Panc1 (cell line): Measurements from ENCODE around the gene SH3BP2. TPM values are rescaled to one million over a fixed set of nuclear protein-coding genes. Genes with fewer than 3 reads are reported as not detected.

ENCODE experiments used
- ATAC-seq: fragments of 200-7000 bp; cut with Tn5 transposase; 2 replicates; pipeline ENCODE4 v1.9.1; 2020; ENCODE audit warnings: mild to moderate bottlenecking, moderate library complexity
- BruUV-seq: library from RNA; stranded (reverse); fragments of 400-500 nt; replicated peaks from 2 replicates; lab custom pipeline; 2021; lab: Mats Ljungman, UMichigan
- CTCF ChIA-PET: fragments of 300-600 bp; sonication (Branson Sonifier 250); formaldehyde crosslinking; loops from one replicate; lab custom pipeline; 2022; ENCODE audit warnings: antibody characterized with exemption; lab: Charles Lee
- POLR2A ChIA-PET: fragments of 300-600 bp; sonication (Branson Sonifier 250); formaldehyde crosslinking; loops from one replicate; lab custom pipeline; 2022; ENCODE audit warnings: antibody characterized with exemption; lab: Charles Lee
- DNase-seq: peaks from one replicate; pipeline ENCODE4 v3.0.0-alpha.2; 2010; ENCODE audit warnings: low read depth, low spot score
- H3K27ac ChIP-seq: 2 replicates; pipeline ENCODE4 v1.5.1; 2011; ENCODE audit warnings: mild to moderate bottlenecking, low read length, inconsistent platforms
- H3K27me3 ChIP-seq: fragments of 200-500 bp; sonication (Bioruptor generic); 2 replicates; pipeline ENCODE4 v1.6.0; 2014; ENCODE audit warnings: low read length, inconsistent platforms; ENCODE audit not compliant: control insufficient read depth, insufficient read depth
- H3K36me3 ChIP-seq: fragments of 200-500 bp; sonication (Bioruptor generic); 2 replicates; pipeline ENCODE4 v1.5.1; 2014; ENCODE audit warnings: inconsistent platforms, mild to moderate bottlenecking, low read length, moderate library complexity; ENCODE audit not compliant: control insufficient read depth, insufficient read depth
- H3K4me1 ChIP-seq: 2 replicates; pipeline ENCODE4 v1.5.1; 2011; ENCODE audit warnings: inconsistent platforms, mild to moderate bottlenecking, low read length, moderate library complexity; ENCODE audit not compliant: control insufficient read depth, insufficient read depth
- H3K4me3 ChIP-seq, 2 experiments: 2 replicates each; pipeline ENCODE4 v1.5.1; 2011 to 2012; ENCODE audit warnings: low read depth in 2 of 2, low read length in 2 of 2, mild to moderate bottlenecking in 2 of 2, inconsistent platforms in 1 of 2, moderate library complexity in 1 of 2
- H3K9me3 ChIP-seq: fragments of 200-500 bp; sonication (Bioruptor generic); 2 replicates; pipeline ENCODE4 v1.5.1; 2014; ENCODE audit warnings: low read depth, mild to moderate bottlenecking, inconsistent platforms, low read length, moderate library complexity; ENCODE audit not compliant: control insufficient read depth, insufficient read depth
- CTCF ChIP-seq: fragments of 450-650 bp; IDR thresholded peaks from 2 replicates; pipeline ENCODE4 v1.5.1; 2017; ENCODE audit warnings: mild to moderate bottlenecking
- POLR2AphosphoS5 ChIP-seq: IDR thresholded peaks from 2 replicates; pipeline ENCODE4 v1.6.1; 2012; ENCODE audit warnings: mild to moderate bottlenecking, low read depth, low read length, moderate library complexity
- SIN3A ChIP-seq: IDR thresholded peaks from 2 replicates; pipeline ENCODE4 v1.6.1; 2012; ENCODE audit warnings: low read depth, mild to moderate bottlenecking, low read length, moderate library complexity, borderline replicate concordance; ENCODE audit not compliant: insufficient read depth
- TCF7L2 ChIP-seq: IDR thresholded peaks from 2 replicates; pipeline ENCODE4 v1.6.1; 2011; ENCODE audit warnings: mild to moderate bottlenecking, low read depth, low read length, inconsistent platforms
- in situ Hi-C: cut with HindIII; loops from 2 replicates; pipeline ENCODE4 v1.10.0; 2016; ENCODE audit warnings: low sequenced_read_pairs, low pct_unique_long_range_greater_than_20kb
- intact Hi-C: fragments of 100-400 bp; cut with micrococcal nuclease; formaldehyde crosslinking; loops from one replicate; pipeline ENCODE4 v1.10.0; 2022; ENCODE audit not compliant: unreplicated experiment
- total RNA-seq: library from RNA; stranded (reverse); gene quantifications from one replicate; pipeline ENCODE4 v1.2.1, GENCODE V29; 2021; ENCODE audit not compliant: unreplicated experiment
- TF ChIP-seq, protein P1 (sequence below), 2 experiments: IDR thresholded peaks; 2 replicates each; pipeline ENCODE4 v1.6.1; 2011 to 2012; ENCODE audit warnings: low read depth in 2 of 2, control low read depth in 1 of 2, low read length in 1 of 2, mild to moderate bottlenecking in 1 of 2, moderate library complexity in 1 of 2; ENCODE audit not compliant: insufficient read depth in 1 of 2

The SH3BP2 gene
- total RNA-seq, 1 experiment from 2014 or later: 93.4 TPM

DNA sequence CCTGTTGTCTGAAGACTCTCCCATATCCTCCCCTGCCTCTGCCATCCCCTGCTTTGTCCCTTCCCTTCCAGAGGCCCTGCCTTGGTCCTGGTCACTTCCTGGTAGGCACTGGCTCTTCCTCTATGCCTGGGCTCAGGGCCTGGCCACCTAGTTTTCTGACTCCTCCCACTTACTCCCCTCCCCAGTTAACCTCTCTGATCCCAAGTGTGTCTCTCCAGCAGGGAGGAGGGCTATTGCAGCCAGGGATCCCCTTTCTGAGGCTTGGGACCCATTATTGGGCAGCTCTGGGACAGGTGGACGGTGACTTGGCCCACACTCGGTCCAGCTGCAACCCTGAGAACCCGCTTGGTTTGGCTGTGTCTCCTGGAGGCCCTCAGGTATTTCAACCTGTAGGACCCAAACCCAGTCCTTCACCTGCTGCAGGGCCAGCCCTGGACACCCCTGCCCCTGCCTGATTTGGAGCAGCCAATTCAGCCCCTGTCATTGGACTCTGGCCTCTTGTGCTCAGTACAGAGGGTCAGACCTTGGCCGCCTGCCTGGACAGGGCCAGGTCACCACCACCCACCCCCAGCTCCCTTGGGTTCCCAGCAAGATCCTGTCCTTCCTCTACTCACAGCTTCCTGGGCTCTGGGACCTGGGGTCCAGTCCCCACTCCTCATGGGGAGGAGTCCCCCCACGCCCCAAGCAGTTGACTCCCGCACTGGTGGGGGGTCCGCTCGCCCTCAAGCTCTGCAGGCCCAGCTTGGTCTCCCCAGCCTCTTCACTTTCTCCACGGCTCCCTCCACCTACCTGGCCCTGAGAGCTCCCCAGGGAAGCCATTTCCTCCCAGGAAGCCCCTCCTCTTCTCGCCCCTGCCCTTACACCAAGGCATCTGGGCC, 1.1 kb upstream of the SH3BP2 start:
- BruUV-seq: no TSS peak
- DNase-seq: no peak
- ATAC-seq: no peak
- CTCF ChIA-PET: interaction anchor here (0.8 kb wide), 1 partner anchor 82 kb away, joined by 3 read pairs; no protein-coding TSS in a partner anchor
- Histone ChIP-seq H3K4me3 (no peak overlapping the region), H3K27me3 (no peaks in the 10 kb centered on the region), H3K36me3 (no peaks in the 10 kb centered on the region), H3K4me1 (peaks cover 42% of the 10 kb centered on the region), H3K27ac (peak overlapping the region; percentile 49), H3K9me3 (no peaks in the 10 kb centered on the region)
- intact Hi-C loops: loop anchor here (10.0 kb wide), 1 partner anchor 143 kb away; no protein-coding TSS in a partner anchor
- in situ Hi-C loops: no loop called here
- no peak for TF ChIP-seq TCF7L2
- no peak for TF ChIP-seq SIN3A
- TF ChIP-seq POLR2AphosphoS5: no peak
- TF ChIP-seq, protein P1, sequence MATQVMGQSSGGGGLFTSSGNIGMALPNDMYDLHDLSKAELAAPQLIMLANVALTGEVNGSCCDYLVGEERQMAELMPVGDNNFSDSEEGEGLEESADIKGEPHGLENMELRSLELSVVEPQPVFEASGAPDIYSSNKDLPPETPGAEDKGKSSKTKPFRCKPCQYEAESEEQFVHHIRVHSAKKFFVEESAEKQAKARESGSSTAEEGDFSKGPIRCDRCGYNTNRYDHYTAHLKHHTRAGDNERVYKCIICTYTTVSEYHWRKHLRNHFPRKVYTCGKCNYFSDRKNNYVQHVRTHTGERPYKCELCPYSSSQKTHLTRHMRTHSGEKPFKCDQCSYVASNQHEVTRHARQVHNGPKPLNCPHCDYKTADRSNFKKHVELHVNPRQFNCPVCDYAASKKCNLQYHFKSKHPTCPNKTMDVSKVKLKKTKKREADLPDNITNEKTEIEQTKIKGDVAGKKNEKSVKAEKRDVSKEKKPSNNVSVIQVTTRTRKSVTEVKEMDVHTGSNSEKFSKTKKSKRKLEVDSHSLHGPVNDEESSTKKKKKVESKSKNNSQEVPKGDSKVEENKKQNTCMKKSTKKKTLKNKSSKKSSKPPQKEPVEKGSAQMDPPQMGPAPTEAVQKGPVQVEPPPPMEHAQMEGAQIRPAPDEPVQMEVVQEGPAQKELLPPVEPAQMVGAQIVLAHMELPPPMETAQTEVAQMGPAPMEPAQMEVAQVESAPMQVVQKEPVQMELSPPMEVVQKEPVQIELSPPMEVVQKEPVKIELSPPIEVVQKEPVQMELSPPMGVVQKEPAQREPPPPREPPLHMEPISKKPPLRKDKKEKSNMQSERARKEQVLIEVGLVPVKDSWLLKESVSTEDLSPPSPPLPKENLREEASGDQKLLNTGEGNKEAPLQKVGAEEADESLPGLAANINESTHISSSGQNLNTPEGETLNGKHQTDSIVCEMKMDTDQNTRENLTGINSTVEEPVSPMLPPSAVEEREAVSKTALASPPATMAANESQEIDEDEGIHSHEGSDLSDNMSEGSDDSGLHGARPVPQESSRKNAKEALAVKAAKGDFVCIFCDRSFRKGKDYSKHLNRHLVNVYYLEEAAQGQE (IDR thresholded peaks at IDR 0.05; ENCODE audit: insufficient read depth in 1 of 2, low read depth in 2 of 2, low read length in 1 of 2): no peak
- no peak for TF ChIP-seq CTCF
- POLR2A ChIA-PET: no interaction called here

GRCh38 chr4:2792396-2792710, 532 bp upstream of the SH3BP2 start:
- DNase-seq (no peak), ATAC-seq (no peak)
- H3K4me3 ChIP-seq: no peak overlapping the region
- H3K4me1 ChIP-seq: peaks cover 47% of the 10 kb centered on the region
- H3K36me3 ChIP-seq: no peaks in the 10 kb centered on the region
- no TSS peak for BruUV-seq
- ChIA-PET CTCF (interaction anchor here (0.8 kb wide), 1 partner anchor 82 kb away, joined by 3 read pairs; no protein-coding TSS in a partner anchor), POLR2A (no interaction called here)
- intact Hi-C loops (loop anchor here (10.0 kb wide), 1 partner anchor 142 kb away; no protein-coding TSS in a partner anchor), in situ Hi-C loops (no loop called here)
- no peaks in the 10 kb centered on the region for H3K9me3 ChIP-seq
- no peaks in the 10 kb centered on the region for H3K27me3 ChIP-seq
- peak overlapping the region; percentile 49 for H3K27ac ChIP-seq
- TF ChIP-seq SIN3A: no peak
- TF ChIP-seq, protein P1 (IDR thresholded peaks at IDR 0.05; ENCODE audit: insufficient read depth in 1 of 2, low read depth in 2 of 2, low read length in 1 of 2): no peak
- TF ChIP-seq TCF7L2: no peak
- TF ChIP-seq CTCF: no peak
- TF ChIP-seq POLR2AphosphoS5: no peak
